KMS-11 (cell line): ENCODE results near the gene SLC7A1.

Experiments used
- H2AFZ ChIP-seq: fragments of 200-600 bp; sonication (generic); 2 replicates; pipeline ENCODE4 v1.6.1; 2016; ENCODE audit warnings: antibody characterized with exemption, mixed run types, low read depth
- H3K27ac ChIP-seq: fragments of 200-600 bp; sonication (generic); 2 replicates; pipeline ENCODE4 v1.6.1; 2016; ENCODE audit warnings: mild to moderate bottlenecking, mixed run types
- H3K27me3 ChIP-seq: fragments of 200-600 bp; sonication (generic); 2 replicates; pipeline ENCODE4 v1.6.1; 2017; ENCODE audit warnings: mild to moderate bottlenecking, low read depth, mixed run types, moderate library complexity; ENCODE audit not compliant: insufficient read depth
- H3K36me3 ChIP-seq: fragments of 200-600 bp; sonication (generic); 2 replicates; pipeline ENCODE4 v1.6.1; 2017; ENCODE audit warnings: mild to moderate bottlenecking, mixed run types; ENCODE audit not compliant: insufficient read depth
- H3K4me1 ChIP-seq: fragments of 200-600 bp; sonication (generic); 2 replicates; pipeline ENCODE4 v1.6.1; 2016; ENCODE audit warnings: mild to moderate bottlenecking, low read depth, mixed run types; ENCODE audit not compliant: poor library complexity, severe bottlenecking
- H3K4me2 ChIP-seq: fragments of 200-600 bp; sonication (generic); 2 replicates; pipeline ENCODE4 v1.7.0; 2016; ENCODE audit warnings: mild to moderate bottlenecking, mixed run types
- H3K4me3 ChIP-seq: fragments of 200-600 bp; sonication (generic); IDR thresholded peaks from 2 replicates; pipeline ENCODE4 v1.6.1; 2017; ENCODE audit warnings: low read depth, low read length, mixed read lengths; ENCODE audit not compliant: insufficient read depth
- H3K79me2 ChIP-seq: fragments of 200-600 bp; sonication (generic); 2 replicates; pipeline ENCODE4 v1.6.1; 2016; ENCODE audit warnings: low read depth, mixed run types; ENCODE audit not compliant: insufficient read depth
- H3K9ac ChIP-seq: fragments of 200-600 bp; sonication (generic); 2 replicates; pipeline ENCODE4 v1.6.1; 2016; ENCODE audit warnings: mild to moderate bottlenecking, mixed run types
- H4K20me1 ChIP-seq: fragments of 200-600 bp; sonication (generic); 2 replicates; pipeline ENCODE4 v1.6.1; 2016; ENCODE audit warnings: mild to moderate bottlenecking, mixed run types; ENCODE audit not compliant: insufficient read depth
- TF ChIP-seq, protein P1 (sequence below): fragments of 200-600 bp; sonication (generic); conservative IDR thresholded peaks from 2 replicates; pipeline ENCODE4 v1.6.1; 2017; ENCODE audit warnings: low read depth, mild to moderate bottlenecking, antibody characterized with exemption, low read length, moderate library complexity, mixed read lengths

The SLC7A1 gene

DNA sequence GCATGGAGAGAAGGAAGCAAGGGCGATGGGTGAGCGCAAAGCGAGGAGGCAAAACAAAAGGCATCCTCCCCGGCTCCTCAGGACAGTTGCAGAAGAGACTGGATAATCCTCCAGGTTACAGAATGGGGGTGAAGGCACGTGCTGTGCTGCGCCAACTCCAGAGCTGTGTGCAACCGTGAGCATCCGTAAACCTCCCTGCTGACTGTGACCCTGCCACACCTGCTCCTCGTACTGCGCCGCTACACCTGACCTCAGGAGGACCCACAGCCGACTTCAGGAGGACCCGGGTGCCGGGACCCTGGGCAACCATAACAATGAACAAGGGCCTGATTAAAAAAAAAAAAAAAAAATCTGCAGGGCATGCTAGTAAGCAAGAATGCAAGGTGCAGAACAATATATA, 68.7 kb downstream of the SLC7A1 start:
- Histone ChIP-seq H3K79me2 (no peaks in the 10 kb centered on the region), H3K27ac (no peak overlapping the region), H4K20me1 (no peaks in the 10 kb centered on the region)

DNA sequence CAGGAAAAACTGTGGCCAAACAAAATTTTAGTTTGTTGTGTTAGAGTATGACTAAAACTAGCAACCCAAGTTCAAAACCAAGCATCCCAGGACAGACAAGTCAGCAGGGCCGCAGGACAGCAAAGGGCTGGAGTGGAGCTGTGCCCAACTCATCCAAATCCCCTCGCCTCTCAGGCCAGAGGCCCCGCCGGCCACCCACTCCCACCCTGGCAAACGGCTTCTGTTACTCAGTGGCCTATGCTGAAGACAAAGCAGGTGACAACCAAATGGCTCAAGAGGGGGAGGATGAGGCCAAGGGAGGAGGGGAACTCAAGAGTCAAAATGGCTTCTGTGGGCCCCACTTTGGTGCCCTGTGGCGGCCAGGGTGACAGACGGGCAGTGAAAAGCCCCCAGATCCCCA, 69.7 kb downstream of the SLC7A1 start:
- no peaks in the 10 kb centered on the region for H3K36me3 ChIP-seq
- no peaks in the 10 kb centered on the region for H3K4me1 ChIP-seq
- no peak overlapping the region for H3K4me2 ChIP-seq
- no peak overlapping the region for H2AFZ ChIP-seq
- H4K20me1 ChIP-seq, result no peaks in the 10 kb centered on the region
- H3K27me3 ChIP-seq, result no peaks in the 10 kb centered on the region
- no peak overlapping the region for H3K27ac ChIP-seq
- TF ChIP-seq, protein P1, sequence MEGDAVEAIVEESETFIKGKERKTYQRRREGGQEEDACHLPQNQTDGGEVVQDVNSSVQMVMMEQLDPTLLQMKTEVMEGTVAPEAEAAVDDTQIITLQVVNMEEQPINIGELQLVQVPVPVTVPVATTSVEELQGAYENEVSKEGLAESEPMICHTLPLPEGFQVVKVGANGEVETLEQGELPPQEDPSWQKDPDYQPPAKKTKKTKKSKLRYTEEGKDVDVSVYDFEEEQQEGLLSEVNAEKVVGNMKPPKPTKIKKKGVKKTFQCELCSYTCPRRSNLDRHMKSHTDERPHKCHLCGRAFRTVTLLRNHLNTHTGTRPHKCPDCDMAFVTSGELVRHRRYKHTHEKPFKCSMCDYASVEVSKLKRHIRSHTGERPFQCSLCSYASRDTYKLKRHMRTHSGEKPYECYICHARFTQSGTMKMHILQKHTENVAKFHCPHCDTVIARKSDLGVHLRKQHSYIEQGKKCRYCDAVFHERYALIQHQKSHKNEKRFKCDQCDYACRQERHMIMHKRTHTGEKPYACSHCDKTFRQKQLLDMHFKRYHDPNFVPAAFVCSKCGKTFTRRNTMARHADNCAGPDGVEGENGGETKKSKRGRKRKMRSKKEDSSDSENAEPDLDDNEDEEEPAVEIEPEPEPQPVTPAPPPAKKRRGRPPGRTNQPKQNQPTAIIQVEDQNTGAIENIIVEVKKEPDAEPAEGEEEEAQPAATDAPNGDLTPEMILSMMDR, result no peak
- H3K79me2 ChIP-seq, result no peaks in the 10 kb centered on the region
- no peak overlapping the region for H3K9ac ChIP-seq
- no peak overlapping the region for H3K4me3 ChIP-seq

More for the DNA sequence above, 68.7 kb downstream of the SLC7A1 start:
- no peak overlapping the region for H3K4me2 ChIP-seq
- no peaks in the 10 kb centered on the region for H3K36me3 ChIP-seq
- TF ChIP-seq, protein P1, result no peak
- no peak overlapping the region for H3K9ac ChIP-seq
- no peaks in the 10 kb centered on the region for H3K27me3 ChIP-seq
- H2AFZ ChIP-seq, result no peak overlapping the region
- H3K4me3 ChIP-seq, result no peak overlapping the region
- H3K4me1 ChIP-seq, result no peaks in the 10 kb centered on the region

DNA sequence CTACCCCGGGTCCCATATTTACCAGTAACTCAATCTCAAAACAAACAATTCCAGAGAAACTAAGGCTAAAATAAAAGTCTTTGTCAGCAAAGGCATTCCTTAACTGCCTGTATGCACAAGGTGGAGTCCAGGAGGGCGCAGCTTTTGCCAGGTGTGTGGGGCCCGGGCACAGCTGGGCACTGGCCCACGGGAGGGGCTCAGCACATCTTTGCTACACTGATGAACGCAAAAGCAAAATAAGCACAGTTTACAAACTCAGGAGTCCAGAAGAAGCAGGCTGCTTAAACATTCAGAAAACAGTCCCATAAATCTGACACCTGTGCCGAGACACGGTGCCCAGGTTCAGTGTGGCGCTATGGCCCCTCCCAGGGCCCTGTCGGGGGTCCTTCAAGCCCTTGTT, 70.8 kb downstream of the SLC7A1 start:
- Histone ChIP-seq H3K4me2 (no peak overlapping the region), H3K79me2 (no peaks in the 10 kb centered on the region), H3K4me1 (no peaks in the 10 kb centered on the region), H2AFZ (no peak overlapping the region), H3K4me3 (no peak overlapping the region), H4K20me1 (no peaks in the 10 kb centered on the region), H3K36me3 (no peaks in the 10 kb centered on the region), H3K9ac (no peak overlapping the region), H3K27ac (no peak overlapping the region), H3K27me3 (no peaks in the 10 kb centered on the region)
- TF ChIP-seq, protein P1, result no peak

DNA sequence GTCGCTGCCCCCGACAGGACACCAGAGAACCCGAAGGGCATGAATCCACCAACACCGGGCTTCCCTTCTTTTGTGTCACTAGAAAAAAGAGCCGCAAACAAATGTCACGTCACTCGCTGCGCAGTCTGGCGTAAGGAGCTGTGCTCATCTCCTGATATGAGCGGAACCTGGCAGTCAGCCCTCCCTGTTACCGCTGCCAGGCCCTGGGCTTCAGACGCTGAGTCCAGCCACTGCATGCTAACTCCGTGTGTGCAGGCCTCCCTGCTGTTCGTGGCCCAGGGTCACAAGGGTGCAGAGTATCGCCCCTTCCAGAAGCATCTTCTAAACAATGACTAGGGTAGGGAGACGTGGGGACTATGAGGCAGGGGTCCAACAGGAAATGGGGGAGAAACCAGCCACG, 71.3 kb downstream of the SLC7A1 start:
- no peak overlapping the region for H3K9ac ChIP-seq
- H3K4me1 ChIP-seq, result no peaks in the 10 kb centered on the region
- H3K4me2 ChIP-seq, result no peak overlapping the region
- H3K27me3 ChIP-seq, result no peaks in the 10 kb centered on the region
- no peak overlapping the region for H3K4me3 ChIP-seq
- H3K27ac ChIP-seq, result no peak overlapping the region
- no peaks in the 10 kb centered on the region for H3K36me3 ChIP-seq
- H3K79me2 ChIP-seq, result no peaks in the 10 kb centered on the region
- no peak overlapping the region for H2AFZ ChIP-seq
- no peaks in the 10 kb centered on the region for H4K20me1 ChIP-seq
- TF ChIP-seq, protein P1, result no peak
